Keratinocyte (primary cell): ENCODE measurements around the gene NDUFAF4. TPM values are rescaled to one million over a fixed set of nuclear protein-coding genes. Genes with fewer than 3 reads are reported as not detected.

Experiments
- DNase-seq: peaks from one replicate; pipeline ENCODE4 v3.0.0-alpha.2; 2011; ENCODE audit warnings: low read depth, missing footprints, low spot score
- FAIRE-seq: peaks from 2 replicates; lab custom pipeline; 2011; peaks lifted over from hg19 to GRCh38; lab: Jason Lieb, UNC
- H2AFZ ChIP-seq: 2 replicates; pipeline ENCODE4 v1.6.0; 2012; ENCODE audit warnings: low read length, control low read depth, inconsistent platforms; ENCODE audit not compliant: control insufficient read depth
- H3K27ac ChIP-seq: 2 replicates; pipeline ENCODE4 v1.5.1; 2011; ENCODE audit warnings: low read length; ENCODE audit not compliant: control insufficient read depth, insufficient read depth
- H3K27me3 ChIP-seq: 3 replicates; pipeline ENCODE4 v1.6.0; 2011; ENCODE audit warnings: low read length; ENCODE audit not compliant: control insufficient read depth, insufficient read depth; ENCODE audit errors: extremely low read depth
- H3K36me3 ChIP-seq, 2 experiments: 2 replicates in 1 of 2; 3 replicates in 1 of 2; pipeline ENCODE4 v1.5.1; 2011; ENCODE audit warnings: low read length in 2 of 2, mild to moderate bottlenecking in 1 of 2; ENCODE audit not compliant: control insufficient read depth in 2 of 2, insufficient read depth in 2 of 2; ENCODE audit errors: extremely low read depth in 1 of 2
- H3K4me1 ChIP-seq: 3 replicates; pipeline ENCODE4 v1.5.1; 2011; ENCODE audit warnings: low read length; ENCODE audit not compliant: control insufficient read depth, insufficient read depth; ENCODE audit errors: extremely low read depth
- H3K4me2 ChIP-seq: 3 replicates; pipeline ENCODE4 v1.6.0; 2011; ENCODE audit warnings: low read depth, low read length; ENCODE audit not compliant: control insufficient read depth, insufficient read depth; ENCODE audit errors: extremely low read depth
- H3K4me3 ChIP-seq, 3 experiments: fragments of 200-600 bp in 1 of 3; sonication (generic) in 1 of 3; 2 replicates in 2 of 3; 3 replicates in 1 of 3; pipeline ENCODE4 v1.5.1; 2011 to 2016; ENCODE audit warnings: low read length in 3 of 3, mild to moderate bottlenecking in 3 of 3, control low read depth in 2 of 3, inconsistent platforms in 1 of 3, low read depth in 1 of 3, mixed read lengths in 1 of 3, mixed run types in 1 of 3, moderate library complexity in 1 of 3; ENCODE audit not compliant: control insufficient read depth in 2 of 3, insufficient read depth in 2 of 3; ENCODE audit errors: extremely low read depth in 1 of 3
- H3K79me2 ChIP-seq: 2 replicates; pipeline ENCODE4 v1.6.0; 2012; ENCODE audit warnings: low read length; ENCODE audit not compliant: control insufficient read depth, insufficient read depth
- H3K9ac ChIP-seq: 3 replicates; pipeline ENCODE4 v1.6.0; 2011; ENCODE audit warnings: low read length; ENCODE audit not compliant: control insufficient read depth, insufficient read depth; ENCODE audit errors: extremely low read depth
- H3K9me1 ChIP-seq: 3 replicates; pipeline ENCODE4 v1.6.0; 2011; ENCODE audit warnings: low read length; ENCODE audit not compliant: control insufficient read depth, insufficient read depth; ENCODE audit errors: extremely low read depth
- H3K9me3 ChIP-seq: 2 replicates; pipeline ENCODE4 v1.5.1; 2012; ENCODE audit warnings: low read depth, low read length; ENCODE audit not compliant: control insufficient read depth
- H4K20me1 ChIP-seq: 3 replicates; pipeline ENCODE4 v1.6.0; 2011; ENCODE audit warnings: low read length; ENCODE audit not compliant: control insufficient read depth, insufficient read depth; ENCODE audit errors: extremely low read depth
- CTCF ChIP-seq, 3 experiments: IDR thresholded peaks in 1 of 3; conservative IDR thresholded peaks in 1 of 3; optimal IDR thresholded peaks in 1 of 3; 2 replicates in 2 of 3; 3 replicates in 1 of 3; pipeline versions ENCODE3 to v1.5.1; 2011; ENCODE audit warnings: low read length in 3 of 3, mild to moderate bottlenecking in 3 of 3, moderate library complexity in 2 of 3, control low read depth in 1 of 3, inconsistent platforms in 1 of 3; ENCODE audit not compliant: insufficient read depth in 2 of 3; ENCODE audit errors: extremely low read depth in 1 of 3
- EZH2 ChIP-seq: IDR thresholded peaks from one replicate; pipeline ENCODE4 v1.6.1; 2012; ENCODE audit warnings: inconsistent platforms, mild to moderate bottlenecking, low read length, moderate library complexity
- dilution Hi-C: fragments of 300-500 bp; cut with MboI; formaldehyde crosslinking; loops from one replicate; pipeline ENCODE4 v1.7.0; 2020; ENCODE audit warnings: low sequenced_read_pairs; ENCODE audit not compliant: extremely low pct_ligation_motif_present
- polyA plus RNA-seq, 5 experiments: library from polyadenylated mRNA; depleted of rRNA in 3 of 5; stranded (reverse) in 3 of 5; stranded (forward) in 1 of 5; unstranded in 1 of 5; fragments of >200 nt; gene quantifications; 1 replicate in 1 of 5; 2 replicates in 3 of 5; 3 replicates in 1 of 5; pipeline versions ENCODE4 v1.2.1 to v1.2.3, GENCODE V29; 2011 to 2012; ENCODE audit warnings: missing spikeins in 2 of 5, low read depth in 1 of 5, low replicate concordance in 1 of 5

NDUFAF4 gene
- polyA plus RNA-seq, 1 donor (not counting 4 experiments of a cell fraction or from before 2014, with no cell fraction given): 68.3 TPM

GRCh38 chr6:96943555-96944215 lies 46.0 kb upstream of the NDUFAF4 start:
- Histone ChIP-seq H3K9me3 (no peaks in the 10 kb centered on the region), H3K36me3 (no peaks in the 10 kb centered on the region), H3K79me2 (no peaks in the 10 kb centered on the region), H3K9ac (no peak overlapping the region), H3K4me2 (no peak overlapping the region), H3K27me3 (peaks cover 22% of the 10 kb centered on the region), H3K4me1 (peaks cover 11% of the 10 kb centered on the region), H2AFZ (no peak overlapping the region), H3K9me1 (no peaks in the 10 kb centered on the region), H3K27ac (no peak overlapping the region), H4K20me1 (no peaks in the 10 kb centered on the region), H3K4me3 (no peak overlapping the region)
- TF ChIP-seq CTCF (optimal IDR thresholded peaks at IDR 0.05 in 1 of 3, IDR thresholded peaks at IDR 0.05 in 1 of 3, conservative IDR thresholded peaks at IDR 0.05 in 1 of 3; ENCODE audit: extremely low read depth in 1 of 3, insufficient read depth in 2 of 3, low read length in 3 of 3): no peak
- TF ChIP-seq EZH2: no peak
- DNase-seq (no peak), FAIRE-seq (no peak)
- dilution Hi-C loops: no loop called here

- no peak overlapping the region for H3K9ac ChIP-seq
- H2AFZ ChIP-seq: no peak overlapping the region
- TF ChIP-seq CTCF (optimal IDR thresholded peaks at IDR 0.05 in 1 of 3, IDR thresholded peaks at IDR 0.05 in 1 of 3, conservative IDR thresholded peaks at IDR 0.05 in 1 of 3; ENCODE audit: extremely low read depth in 1 of 3, insufficient read depth in 2 of 3, low read length in 3 of 3): no peak
- no peak for TF ChIP-seq EZH2
- dilution Hi-C loops: no loop called here
- H3K4me2 ChIP-seq: no peak overlapping the region
- H3K4me1 ChIP-seq: peaks cover 12% of the 10 kb centered on the region
- no peaks in the 10 kb centered on the region for H3K9me3 ChIP-seq
- H3K27me3 ChIP-seq: peaks cover 22% of the 10 kb centered on the region
- no peaks in the 10 kb centered on the region for H3K9me1 ChIP-seq
- no peaks in the 10 kb centered on the region for H4K20me1 ChIP-seq
- no peaks in the 10 kb centered on the region for H3K36me3 ChIP-seq
- no peak overlapping the region for H3K27ac ChIP-seq
- FAIRE-seq: no peak
- DNase-seq: no peak
- no peaks in the 10 kb centered on the region for H3K79me2 ChIP-seq
- H3K4me3 ChIP-seq: no peak overlapping the region
These were observed 45.0 kb upstream of the NDUFAF4 start for GRCh38 chr6:96942676-96943075.
